GM19025 (cell line): ENCODE measurements around the gene LYRM1.
"Not testable (repeated sequence)": the region's sequence is repeated elsewhere in the genome, so short reads cannot be mapped to it uniquely, and the experiment has no call there.

Source experiments
- ATAC-seq: cut with Tn5 transposase; IDR thresholded peaks from one replicate; pipeline ENCODE4 v1.9.1; 2021; ENCODE audit warnings: mild to moderate bottlenecking, low read depth, moderate library complexity; ENCODE audit not compliant: unreplicated experiment

The LYRM1 gene

GRCh38 chr16:20929676-20930364 is 29.2 kb downstream of the LYRM1 start:
- not testable (repeated sequence) for ATAC-seq

GRCh38 chr16:20930365-20930690 is 29.8 kb downstream of the LYRM1 start:
- ATAC-seq: no peak

GRCh38 chr16:20931066-20931600 is 30.6 kb downstream of the LYRM1 start:
- ATAC-seq: no peak

GRCh38 chr16:20933589-20933988 is 33.0 kb downstream of the LYRM1 start:
- ATAC-seq: no peak

GRCh38 chr16:20937736-20938135 is 37.2 kb downstream of the LYRM1 start:
- no peak for ATAC-seq

GRCh38 chr16:20938426-20938825 is 37.9 kb downstream of the LYRM1 start:
- ATAC-seq: no peak

- ATAC-seq: no peak
These were observed 39.0 kb downstream of the LYRM1 start for GRCh38 chr16:20939611-20940010.

GRCh38 chr16:20940871-20941635 is 40.5 kb downstream of the LYRM1 start:
- ATAC-seq: no peak

GRCh38 chr16:20941636-20941926 is 41.0 kb downstream of the LYRM1 start:
- ATAC-seq: no peak

- no peak for ATAC-seq
These were observed 41.7 kb downstream of the LYRM1 start for GRCh38 chr16:20942256-20942655.

GRCh38 chr16:20944861-20945574 is 44.4 kb downstream of the LYRM1 start:
- no peak for ATAC-seq

- not testable (repeated sequence) for ATAC-seq
These were observed 45.0 kb downstream of the LYRM1 start for GRCh38 chr16:20945575-20945875.

- no peak for ATAC-seq
These were observed 45.6 kb downstream of the LYRM1 start for GRCh38 chr16:20946015-20946629.

- ATAC-seq: no peak
These were observed 47.9 kb downstream of the LYRM1 start for GRCh38 chr16:20948444-20948843.

GRCh38 chr16:20949660-20950059 is 49.1 kb downstream of the LYRM1 start:
- ATAC-seq: no peak

GRCh38 chr16:20950294-20950693 is 49.7 kb downstream of the LYRM1 start:
- no peak for ATAC-seq

- no peak for ATAC-seq
These were observed 51.8 kb downstream of the LYRM1 start for GRCh38 chr16:20952139-20952920.

GRCh38 chr16:20954574-20954973 is 54.0 kb downstream of the LYRM1 start:
- no peak for ATAC-seq

- ATAC-seq: no peak
These were observed 55.7 kb downstream of the LYRM1 start for GRCh38 chr16:20956319-20956718.

GRCh38 chr16:20957153-20957552 is 56.6 kb downstream of the LYRM1 start:
- no peak for ATAC-seq
